HG02973 (cell line): ENCODE measurements around the gene EML4.
"Not testable (repeated sequence)": the region's sequence is repeated elsewhere in the genome, so short reads cannot be mapped to it uniquely, and the experiment has no call there.

Experiments
- ATAC-seq: cut with Tn5 transposase; IDR thresholded peaks from one replicate; pipeline ENCODE4 v1.9.1; 2021; ENCODE audit warnings: moderate library complexity; ENCODE audit not compliant: unreplicated experiment

Gene EML4

DNA sequence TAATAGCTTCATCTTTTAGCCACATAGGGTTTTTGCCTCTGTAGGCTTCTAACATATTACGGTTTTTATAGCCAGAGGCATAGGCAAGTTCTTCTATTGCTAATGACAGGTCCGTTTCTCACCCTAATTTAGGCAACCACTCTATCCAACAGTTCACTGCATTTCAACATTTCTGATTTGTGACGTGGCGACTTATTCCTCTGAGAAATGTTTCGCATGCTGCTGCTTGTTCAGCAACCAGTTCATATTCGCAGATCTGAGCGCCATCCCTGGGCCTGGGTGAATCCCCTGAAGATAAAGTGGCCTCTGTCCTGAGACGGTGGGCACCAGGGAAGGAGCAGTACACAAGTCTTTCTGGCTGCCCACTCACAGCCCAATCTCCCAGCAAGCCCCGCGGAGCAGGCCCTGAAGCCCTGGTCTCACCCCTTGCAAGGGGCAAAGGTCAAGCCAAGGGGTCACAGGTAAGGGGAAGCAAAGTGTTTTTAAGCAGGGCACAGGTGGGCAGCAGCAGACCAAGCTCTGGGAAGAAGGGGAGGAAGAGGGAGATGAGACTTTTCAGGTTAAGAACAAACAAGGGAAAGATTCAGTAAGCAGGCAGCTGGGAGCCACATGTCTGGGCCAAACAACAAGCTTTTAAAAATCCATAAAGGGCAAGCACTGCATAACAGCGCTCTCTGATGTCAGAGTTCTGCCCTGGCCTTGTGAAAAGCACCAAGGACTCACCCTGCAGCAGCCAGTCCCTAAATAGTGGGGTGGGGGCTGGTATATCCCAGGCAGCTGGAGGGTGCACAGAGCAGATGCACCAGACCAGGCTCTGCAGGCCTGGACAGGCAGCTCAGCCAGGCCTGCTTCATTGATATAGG lies 202.7 kb downstream of the EML4 start:
- ATAC-seq: no peak

DNA sequence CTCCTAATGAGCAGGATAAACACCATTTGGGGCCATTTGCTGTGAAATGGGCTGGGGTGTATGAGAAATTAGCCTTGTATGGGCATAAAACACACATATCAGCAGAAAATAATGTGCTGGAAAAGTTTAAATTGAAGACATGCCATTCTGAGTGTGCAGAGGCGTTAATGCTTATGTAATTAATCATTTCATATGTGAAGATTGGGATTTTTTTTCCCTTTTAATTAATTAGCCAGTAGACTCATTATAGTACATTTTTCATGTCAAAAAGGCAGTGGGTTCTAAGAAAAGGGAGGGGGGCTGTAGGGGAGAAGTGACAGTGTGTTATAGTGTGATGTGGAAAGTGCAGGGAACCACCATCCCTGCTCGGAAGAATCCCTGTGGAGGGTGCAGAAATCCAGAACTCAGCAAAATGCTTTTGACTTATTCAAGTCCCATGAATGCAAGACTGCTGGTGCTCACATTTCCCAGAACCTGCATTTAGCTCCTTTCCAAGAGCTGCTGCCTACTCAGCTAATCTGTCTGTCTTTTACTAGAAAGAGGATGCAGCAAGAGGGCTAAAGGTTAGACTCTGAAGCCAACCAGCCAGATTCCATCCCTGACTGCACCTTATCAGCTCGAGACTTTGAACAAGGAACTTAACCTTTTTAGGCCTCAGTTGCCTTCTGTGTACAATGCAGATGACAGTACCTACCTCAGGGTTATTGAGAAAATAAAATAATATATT lies 203.5 kb downstream of the EML4 start:
- ATAC-seq: no peak

DNA sequence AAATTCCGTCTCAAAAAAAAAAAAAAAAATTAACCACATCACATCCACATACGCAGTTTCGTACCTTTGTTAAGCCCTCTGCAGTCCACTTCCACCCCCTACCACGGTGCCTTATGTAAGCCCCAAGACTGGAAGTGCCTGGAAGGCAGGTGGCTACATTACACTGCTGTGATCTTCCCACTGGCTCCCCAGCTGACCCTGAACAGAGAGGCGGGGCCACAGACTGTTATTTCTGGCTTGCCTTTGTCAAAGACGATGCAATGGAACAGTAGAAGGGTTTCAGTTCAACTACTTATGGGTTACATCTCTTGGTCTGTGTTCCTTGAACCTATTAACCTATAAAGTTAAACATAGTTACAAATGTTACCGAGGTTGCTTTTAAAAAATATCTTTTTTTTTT lies 207.6 kb downstream of the EML4 start:
- no peak for ATAC-seq

DNA sequence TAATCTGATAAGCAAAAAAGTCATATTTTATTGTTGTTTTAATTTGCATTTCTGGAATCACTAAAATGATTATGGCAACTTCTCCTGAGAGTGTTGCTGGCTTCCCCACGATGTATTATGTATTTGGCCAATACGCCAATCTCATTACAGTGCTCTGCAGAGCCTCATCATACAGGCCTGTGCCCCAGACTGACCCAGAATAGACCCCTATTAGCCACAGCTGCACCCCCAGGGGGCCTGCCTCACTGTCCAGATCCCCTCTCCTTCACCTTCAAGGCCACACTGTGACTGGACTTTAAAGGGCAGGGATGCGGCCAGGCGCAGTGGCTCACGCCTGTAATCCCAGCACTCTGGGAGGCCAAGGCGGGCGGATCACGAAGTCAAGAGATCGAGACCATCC lies 209.3 kb downstream of the EML4 start:
- no peak for ATAC-seq

DNA sequence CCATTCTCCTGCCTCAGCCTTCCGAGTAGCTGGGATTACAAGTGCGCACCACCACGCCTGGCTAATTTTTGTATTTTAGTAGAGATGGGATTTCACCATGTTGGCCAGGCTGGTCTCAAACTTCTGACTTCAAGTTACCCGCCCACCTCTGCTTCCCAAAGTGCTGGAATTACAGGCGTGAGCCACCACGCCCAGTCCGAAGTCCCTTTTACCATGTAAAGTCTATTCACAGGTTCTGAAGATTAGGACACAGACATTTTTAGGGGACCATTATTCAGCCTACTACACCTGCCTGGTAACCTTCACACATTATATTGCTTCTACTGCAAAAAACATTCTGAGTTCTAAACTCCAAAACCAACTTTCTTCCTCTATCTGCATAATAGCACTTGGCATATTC lies 210.9 kb downstream of the EML4 start:
- not testable (repeated sequence) for ATAC-seq

DNA sequence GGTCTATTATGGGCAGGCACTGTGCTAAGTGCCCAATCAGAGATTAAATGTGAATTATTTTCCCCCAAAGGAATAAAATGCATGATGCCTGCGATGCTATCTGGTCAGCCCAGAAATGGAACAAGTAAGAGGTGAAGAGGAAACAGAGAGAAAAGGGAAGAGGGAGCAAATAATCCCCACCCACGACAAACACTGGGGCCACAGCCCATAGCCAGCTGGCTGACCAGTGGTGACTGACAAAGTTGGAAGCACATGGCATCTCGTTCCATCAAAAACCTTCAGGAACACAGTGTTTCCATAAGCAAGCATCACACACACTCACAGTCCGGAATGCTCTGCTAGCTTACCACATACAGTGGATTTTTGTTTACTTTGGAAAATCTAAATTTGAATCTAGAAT lies 213.0 kb downstream of the EML4 start:
- no peak for ATAC-seq
